GM12864 (cell line): ENCODE measurements around the gene PTPRD.

Experiments
- DNase-seq: peaks from one replicate; pipeline ENCODE4 v3.0.0-alpha.2; 2011; ENCODE audit warnings: low read depth
- H3K4me3 ChIP-seq: 2 replicates; pipeline ENCODE4 v1.5.1; 2011; ENCODE audit warnings: mild to moderate bottlenecking, low read depth, low read length, control low read depth
- CTCF ChIP-seq: IDR thresholded peaks from 2 replicates; pipeline ENCODE4 v1.5.1; 2011; ENCODE audit warnings: low read depth, mild to moderate bottlenecking, moderate library complexity, low read length, control low read depth, inconsistent platforms; ENCODE audit errors: missing control alignments

PTPRD gene

DNA sequence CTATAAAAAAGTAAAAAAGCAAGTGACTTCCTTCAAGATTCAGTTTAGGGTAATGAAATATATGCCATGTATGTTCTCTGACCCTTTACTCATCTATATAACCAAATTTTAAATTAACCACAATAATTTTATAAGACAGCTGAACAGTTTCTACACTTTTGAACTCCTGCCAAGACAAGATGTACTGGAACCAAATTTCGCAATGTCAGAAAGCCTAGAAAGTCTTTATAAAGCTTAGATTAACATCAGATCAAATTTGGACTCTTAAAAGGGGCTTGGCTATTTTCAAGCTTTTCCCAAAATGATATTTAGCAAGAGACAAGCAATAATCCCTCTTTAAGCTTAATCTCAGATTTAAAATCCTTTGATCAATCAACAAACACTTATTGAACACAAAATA, 362.6 kb downstream of the PTPRD start:
- no peak overlapping the region for H3K4me3 ChIP-seq
- DNase-seq, result no peak
- TF ChIP-seq CTCF, result no peak

DNA sequence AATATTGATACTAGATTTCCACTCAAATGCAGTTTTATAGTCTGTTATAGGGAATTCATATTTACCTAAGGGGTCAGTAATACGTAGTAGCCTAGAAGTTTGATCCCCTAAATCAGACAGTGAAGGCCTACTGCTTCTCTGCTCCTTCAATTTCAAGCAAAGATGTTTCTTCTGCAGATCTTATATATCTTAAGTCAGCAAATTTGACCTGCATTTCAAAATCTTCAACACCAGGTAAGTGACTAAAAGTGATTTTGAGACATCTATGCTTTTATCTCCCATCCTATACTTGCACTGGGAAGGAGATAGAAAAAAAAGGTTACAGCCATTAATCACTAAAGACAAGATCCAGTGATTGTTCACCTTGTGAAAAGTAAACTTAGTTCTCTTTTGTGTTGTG, 363.9 kb downstream of the PTPRD start:
- no peak for TF ChIP-seq CTCF
- DNase-seq, result no peak
- no peak overlapping the region for H3K4me3 ChIP-seq

- no peak for TF ChIP-seq CTCF
- no peak overlapping the region for H3K4me3 ChIP-seq
- DNase-seq, result no peak
Measured at GRCh38 chr9:10242255-10242654, 370.5 kb downstream of the PTPRD start.

- TF ChIP-seq CTCF, result no peak
- no peak overlapping the region for H3K4me3 ChIP-seq
- no peak for DNase-seq
Measured at GRCh38 chr9:10238087-10238486, 374.7 kb downstream of the PTPRD start.

DNA sequence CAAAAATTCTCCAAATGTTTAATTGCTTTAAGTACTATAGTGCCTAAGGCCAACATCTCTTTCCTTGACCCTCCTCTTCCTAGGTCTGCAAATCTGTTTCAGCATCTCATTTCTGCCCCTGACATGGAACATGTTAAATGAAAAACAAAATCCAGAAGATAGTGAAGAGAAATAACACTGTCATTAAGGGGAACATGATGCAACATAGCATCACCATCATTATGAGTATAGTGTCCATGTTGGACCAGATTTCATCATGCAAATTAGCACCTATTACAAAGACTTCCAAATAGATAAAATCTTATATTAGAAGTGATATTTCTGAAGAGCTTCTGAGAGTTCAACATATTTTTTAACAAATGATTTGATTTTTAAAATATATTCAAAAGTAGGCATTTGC, 375.2 kb downstream of the PTPRD start:
- no peak for DNase-seq
- no peak for TF ChIP-seq CTCF
- no peak overlapping the region for H3K4me3 ChIP-seq

DNA sequence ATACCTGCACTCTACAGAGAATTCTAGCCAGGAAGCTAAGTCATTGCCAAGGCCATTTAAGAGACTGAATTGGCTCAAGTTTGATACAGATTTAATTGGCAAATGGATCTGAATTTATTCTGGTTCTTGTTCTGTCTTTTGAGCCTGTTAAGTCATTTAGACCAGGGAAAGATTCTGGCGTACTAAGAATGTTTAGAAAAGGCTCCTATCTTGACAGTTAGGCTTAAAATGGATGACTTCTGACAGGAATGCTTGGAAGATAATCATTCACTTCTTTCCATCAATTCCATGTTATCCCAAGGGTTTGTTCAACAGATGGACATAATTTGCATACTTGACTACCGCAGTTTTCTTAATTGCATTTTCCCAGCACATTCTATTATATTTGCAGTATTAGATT, 376.6 kb downstream of the PTPRD start:
- no peak overlapping the region for H3K4me3 ChIP-seq
- DNase-seq, result no peak
- TF ChIP-seq CTCF, result no peak

DNA sequence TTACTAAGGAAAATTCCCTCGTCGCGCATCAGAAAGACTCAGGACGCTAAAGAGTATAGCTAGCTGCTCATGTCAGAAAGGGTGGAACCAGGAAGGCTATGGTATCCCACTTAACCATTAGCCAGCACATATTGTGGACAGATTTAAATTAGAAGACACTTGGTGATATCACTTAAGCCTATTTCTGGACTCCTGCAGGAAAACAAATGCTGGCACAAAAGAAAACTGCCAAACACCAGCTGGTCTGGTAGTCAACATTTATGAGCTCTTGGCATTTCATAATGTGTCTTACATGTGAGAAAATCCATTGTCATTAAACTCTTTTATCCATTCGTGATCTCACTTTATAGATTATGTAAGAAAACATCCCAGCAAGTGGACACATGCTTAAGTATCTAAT, 377.4 kb downstream of the PTPRD start:
- DNase-seq, result no peak
- no peak for TF ChIP-seq CTCF
- H3K4me3 ChIP-seq, result no peak overlapping the region
